Measurements from ENCODE around the gene ARHGEF6. TPM values are rescaled to one million over a fixed set of nuclear protein-coding genes. Genes with fewer than 3 reads are reported as not detected.

ARHGEF6 gene
- total RNA-seq, 1 experiment from 2014 or later = 5.1 TPM

- no peak for TF ChIP-seq ZMAT4 (CRISPR knock-in tag; IDR thresholded peaks at IDR 0.05)
Measured at GRCh38 chrX:136652822-136653723, 127.7 kb downstream of the ARHGEF6 start (continued).

- POLR2A ChIA-PET = no interaction called here
- Mint-ChIP-seq H3K36me3 (no peaks in the 10 kb centered on the region), H3K27ac (no peak overlapping the region), H3K4me3 (no peak overlapping the region), H3K9me3 (no peaks in the 10 kb centered on the region), H3K4me1 (peaks cover 18% of the 10 kb centered on the region), H3K27me3 (ENCODE audit: low read depth) (peaks cover 3% of the 10 kb centered on the region; the same call in 1 of the 2 replicates)
- DNase-seq (ENCODE audit: low spot score) (no peak), ATAC-seq (no peak)
- CTCF ChIA-PET = no interaction called here
- TF ChIP-seq ZNF423 (CRISPR knock-in tag; IDR thresholded peaks at IDR 0.05) = no peak
Measured at GRCh38 chrX:136650811-136651210, 129.9 kb downstream of the ARHGEF6 start.

- Mint-ChIP-seq H3K36me3 (no peaks in the 10 kb centered on the region), H3K27ac (peak within 1 kb of the TSS; percentile 43; the same call in 1 of the 2 replicates), H3K4me3 (no peak within 1 kb of the TSS), H3K27me3 (ENCODE audit: low read depth) (peaks cover 3% of the 10 kb centered on the region; the same call in 1 of the 2 replicates), H3K4me1 (peaks cover 18% of the 10 kb centered on the region), H3K9me3 (no peaks in the 10 kb centered on the region)
- CTCF ChIA-PET = no interaction called here
- TF ChIP-seq NR3C1 (CRISPR knock-in tag; conservative IDR thresholded peaks at IDR 0.05; ENCODE audit: low read depth) = no peak
- no peak for TF ChIP-seq RELA (CRISPR knock-in tag; IDR thresholded peaks at IDR 0.05; ENCODE audit: borderline replicate concordance)
- TF ChIP-seq CREB1 (CRISPR knock-in tag; IDR thresholded peaks at IDR 0.05) = no peak
- no peak for TF ChIP-seq ATF2 (CRISPR knock-in tag; IDR thresholded peaks at IDR 0.05; ENCODE audit: borderline replicate concordance, low read depth)
- TF ChIP-seq USF2 (CRISPR knock-in tag; IDR thresholded peaks at IDR 0.05) = no peak
- TF ChIP-seq ETV6 (CRISPR knock-in tag; IDR thresholded peaks at IDR 0.05) = no peak
- TF ChIP-seq ATF1 (CRISPR knock-in tag; IDR thresholded peaks at IDR 0.05) = no peak
- TF ChIP-seq AFF4 (CRISPR knock-in tag; IDR thresholded peaks at IDR 0.05; ENCODE audit: borderline replicate concordance) = no peak
- no peak for TF ChIP-seq ZNF138 (CRISPR knock-in tag; conservative IDR thresholded peaks at IDR 0.05)
- no peak for DNase-seq (ENCODE audit: low spot score)
- no peak for ATAC-seq
- POLR2A ChIA-PET = no interaction called here
Measured at GRCh38 chrX:136647677-136648360, 132.9 kb downstream of the ARHGEF6 start, which contains the start of gene CD40LG. CD40LG (plus strand) TSS chrX:136648158; CDS start chrX:136648249, 91 bp downstream.

All from WTC11 (cell line).